Adrenal gland (tissue), 5 donors: ENCODE data around the gene SDK1.

Experiments
- CTCF ChIP-seq, 6 experiments: fragments of 450-650 bp in 4 of 6; fragments of 200-600 bp in 2 of 6; sonication (generic) in 1 of 6; IDR thresholded peaks; 1 replicate in 5 of 6; 2 replicates in 1 of 6; pipeline versions ENCODE4 v1.5.1 to v1.8.0; 2016 to 2021; ENCODE audit warnings: antibody characterized with exemption in 6 of 6, mild to moderate bottlenecking in 2 of 6, moderate library complexity in 1 of 6
- POLR2A ChIP-seq, 2 donors: fragments of 450-650 bp; IDR thresholded peaks; one replicate each; pipeline ENCODE4 v1.6.1; 2017; ENCODE audit warnings: antibody characterized with exemption in 2 of 2, mild to moderate bottlenecking in 2 of 2, moderate library complexity in 1 of 2
- donor health status: DM: no; HTN: no; CAD: no.

- TF ChIP-seq CTCF (IDR thresholded peaks at IDR 0.05) (no peak), POLR2A (IDR thresholded peaks at IDR 0.05) (no peak)
Observed at GRCh38 chr7:4045975-4046374, 744.9 kb downstream of the SDK1 start.
